ENCODE data around the gene PKD2L1.
A peak's percentile ranks its signal among the peaks of the same experiment; 100 is the strongest.
"Not testable (repeated sequence)": the region's sequence is repeated elsewhere in the genome, so short reads cannot be mapped to it uniquely, and the experiment has no call there.

Gene PKD2L1

GRCh38 chr10:100286051-100287033, 43.7 kb downstream of the PKD2L1 start, which contains the start of gene BLOC1S2:
BLOC1S2 (minus strand) TSS chr10:100286680; CDS start chr10:100286659, 21 bp downstream.
- Histone ChIP-seq H3K9me3 (ENCODE audit: control insufficient read depth, low read length) (no peaks in the 10 kb centered on the region), H3K4me1 (peaks cover 5% of the 10 kb centered on the region), H3K9ac (peak within 1 kb of the TSS; percentile 64)

DNA sequence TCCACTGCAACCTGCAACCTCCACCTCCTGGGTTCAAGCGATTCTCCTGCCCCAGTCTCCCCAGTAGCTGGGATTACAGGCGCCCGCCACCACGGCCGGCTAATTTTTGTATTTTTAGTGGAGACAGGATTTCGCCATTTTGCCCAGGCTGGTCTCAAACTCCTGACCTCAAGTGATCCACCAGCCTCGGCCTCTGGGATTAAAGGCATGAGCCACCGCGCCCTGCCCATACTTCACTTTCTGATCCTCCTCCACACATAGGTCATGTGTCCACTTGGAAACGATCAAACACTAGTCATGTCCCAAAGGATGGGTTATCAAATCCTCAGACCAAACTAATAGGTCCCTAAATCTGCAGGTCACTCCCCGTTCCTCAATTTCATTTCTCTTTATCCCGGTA, 44.7 kb downstream of the PKD2L1 start:
- H3K27me3 ChIP-seq (ENCODE audit: control insufficient read depth, insufficient read depth, low read length); H3K36me3 ChIP-seq (ENCODE audit: control insufficient read depth, insufficient read depth, low read length); H3K4me1 ChIP-seq; H3K9me3 ChIP-seq (ENCODE audit: control insufficient read depth, low read length); H3K9ac ChIP-seq; H3K27ac ChIP-seq: not testable (repeated sequence)
- H3K79me2 ChIP-seq: peaks cover 37% of the 10 kb centered on the region
- H3K4me2 ChIP-seq (ENCODE audit: low read length): peak overlapping the region; percentile 99
- peak overlapping the region; percentile 99 for H3K4me3 ChIP-seq (ENCODE audit: low read depth, low read length)
- H2AFZ ChIP-seq: peak overlapping the region; percentile 94

More at GRCh38 chr10:100286051-100287033, 43.7 kb downstream of the PKD2L1 start, which contains the start of gene BLOC1S2:
- Histone ChIP-seq H3K36me3 (ENCODE audit: control insufficient read depth, insufficient read depth, low read length) (no peaks in the 10 kb centered on the region), H3K79me2 (peaks cover 37% of the 10 kb centered on the region), H2AFZ (peak within 1 kb of the TSS; percentile 94), H3K27ac (peak within 1 kb of the TSS; percentile 96), H3K27me3 (ENCODE audit: control insufficient read depth, insufficient read depth, low read length) (no peaks in the 10 kb centered on the region), H3K4me2 (ENCODE audit: low read length) (peak within 1 kb of the TSS; percentile 99), H3K4me3 (ENCODE audit: low read depth, low read length) (peak within 1 kb of the TSS; percentile 99)
- TF ChIP-seq, protein P1, sequence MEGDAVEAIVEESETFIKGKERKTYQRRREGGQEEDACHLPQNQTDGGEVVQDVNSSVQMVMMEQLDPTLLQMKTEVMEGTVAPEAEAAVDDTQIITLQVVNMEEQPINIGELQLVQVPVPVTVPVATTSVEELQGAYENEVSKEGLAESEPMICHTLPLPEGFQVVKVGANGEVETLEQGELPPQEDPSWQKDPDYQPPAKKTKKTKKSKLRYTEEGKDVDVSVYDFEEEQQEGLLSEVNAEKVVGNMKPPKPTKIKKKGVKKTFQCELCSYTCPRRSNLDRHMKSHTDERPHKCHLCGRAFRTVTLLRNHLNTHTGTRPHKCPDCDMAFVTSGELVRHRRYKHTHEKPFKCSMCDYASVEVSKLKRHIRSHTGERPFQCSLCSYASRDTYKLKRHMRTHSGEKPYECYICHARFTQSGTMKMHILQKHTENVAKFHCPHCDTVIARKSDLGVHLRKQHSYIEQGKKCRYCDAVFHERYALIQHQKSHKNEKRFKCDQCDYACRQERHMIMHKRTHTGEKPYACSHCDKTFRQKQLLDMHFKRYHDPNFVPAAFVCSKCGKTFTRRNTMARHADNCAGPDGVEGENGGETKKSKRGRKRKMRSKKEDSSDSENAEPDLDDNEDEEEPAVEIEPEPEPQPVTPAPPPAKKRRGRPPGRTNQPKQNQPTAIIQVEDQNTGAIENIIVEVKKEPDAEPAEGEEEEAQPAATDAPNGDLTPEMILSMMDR (IDR thresholded peaks at IDR 0.05): peak; percentile 7

- Histone ChIP-seq H2AFZ (no peak overlapping the region), H3K4me2 (ENCODE audit: low read length) (no peak overlapping the region), H3K36me3 (ENCODE audit: control insufficient read depth, insufficient read depth, low read length) (no peaks in the 10 kb centered on the region), H3K9me3 (ENCODE audit: control insufficient read depth, low read length) (no peaks in the 10 kb centered on the region), H3K27me3 (ENCODE audit: control insufficient read depth, insufficient read depth, low read length) (no peaks in the 10 kb centered on the region), H3K27ac (no peak overlapping the region), H3K4me1 (peaks cover 5% of the 10 kb centered on the region), H3K79me2 (peaks cover 37% of the 10 kb centered on the region), H3K9ac (no peak overlapping the region), H3K4me3 (ENCODE audit: low read depth, low read length) (no peak overlapping the region)
- TF ChIP-seq, protein P1 (IDR thresholded peaks at IDR 0.05): no peak
Observed at GRCh38 chr10:100282907-100283306, 47.1 kb downstream of the PKD2L1 start.

DNA sequence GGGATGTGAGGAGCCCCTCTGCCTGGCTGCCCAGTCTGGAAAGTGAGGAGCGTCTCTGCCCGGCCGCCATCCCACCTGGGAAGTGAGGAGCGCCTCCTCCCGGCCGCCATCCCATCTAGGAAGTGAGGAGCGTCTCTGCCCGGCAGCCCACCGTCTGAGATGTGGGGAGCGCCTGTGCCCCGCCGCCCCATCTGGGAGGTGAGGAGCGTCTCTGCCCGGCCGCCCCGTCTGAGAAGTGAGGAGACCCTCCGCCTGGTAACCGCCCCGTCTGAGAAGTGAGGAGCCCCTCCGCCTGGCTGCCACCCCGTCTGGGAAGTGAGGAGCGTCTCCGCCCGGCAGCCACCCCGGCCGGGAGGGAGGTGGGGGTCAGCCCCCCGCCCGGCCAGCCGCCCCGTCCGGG, 53.1 kb downstream of the PKD2L1 start:
- H3K4me3 ChIP-seq (ENCODE audit: low read depth, low read length); H3K4me1 ChIP-seq; H3K36me3 ChIP-seq (ENCODE audit: control insufficient read depth, insufficient read depth, low read length); H2AFZ ChIP-seq; H3K27ac ChIP-seq; H3K79me2 ChIP-seq; H3K4me2 ChIP-seq (ENCODE audit: low read length); H3K9me3 ChIP-seq (ENCODE audit: control insufficient read depth, low read length); H3K9ac ChIP-seq; H3K27me3 ChIP-seq (ENCODE audit: control insufficient read depth, insufficient read depth, low read length): not testable (repeated sequence)

- TF ChIP-seq, protein P1 (IDR thresholded peaks at IDR 0.05): no peak
- Histone ChIP-seq H3K4me1 (no peaks in the 10 kb centered on the region), H3K9me3 (ENCODE audit: control insufficient read depth, low read length) (no peaks in the 10 kb centered on the region), H3K9ac (peak within 1 kb of the TSS; percentile 34), H3K79me2 (peaks cover 23% of the 10 kb centered on the region), H3K27ac (peak within 1 kb of the TSS; percentile 76), H3K27me3 (ENCODE audit: control insufficient read depth, insufficient read depth, low read length) (no peaks in the 10 kb centered on the region), H3K4me3 (ENCODE audit: low read depth, low read length) (peak within 1 kb of the TSS; percentile 97), H3K4me2 (ENCODE audit: low read length) (peak within 1 kb of the TSS; percentile 86), H3K36me3 (ENCODE audit: control insufficient read depth, insufficient read depth, low read length) (no peaks in the 10 kb centered on the region), H2AFZ (peak within 1 kb of the TSS; percentile 94)
Observed at GRCh38 chr10:100267239-100268104, 62.6 kb downstream of the PKD2L1 start, which contains the start of gene CWF19L1. CWF19L1 (minus strand) TSS chr10:100267638; CDS start chr10:100267593, 45 bp downstream.
